Measurements from ENCODE around the gene CARD19.

DNA sequence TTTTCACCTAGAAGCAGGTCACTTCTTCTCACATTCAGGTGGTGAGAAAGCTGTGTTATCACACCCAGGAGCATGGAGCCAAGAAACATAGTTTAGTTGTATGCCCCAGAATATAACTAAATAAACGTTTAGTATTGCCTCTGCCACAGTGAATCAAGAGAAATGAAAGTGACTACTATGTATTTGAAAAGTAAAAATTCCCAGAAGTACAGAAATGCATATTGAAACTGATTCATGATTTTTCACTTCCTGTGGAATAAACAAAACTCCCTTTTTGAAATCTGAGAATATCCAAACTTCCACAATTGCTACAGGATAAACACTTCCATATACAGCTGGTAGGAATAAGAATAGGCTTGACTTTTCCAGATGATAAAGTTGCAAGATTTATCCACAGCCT, 53.3 kb downstream of the CARD19 start:
- no peak for TF ChIP-seq POLR2AphosphoS5 (IDR thresholded peaks at IDR 0.05; ENCODE audit: low read depth, low read length)
- TF ChIP-seq, protein P1, sequence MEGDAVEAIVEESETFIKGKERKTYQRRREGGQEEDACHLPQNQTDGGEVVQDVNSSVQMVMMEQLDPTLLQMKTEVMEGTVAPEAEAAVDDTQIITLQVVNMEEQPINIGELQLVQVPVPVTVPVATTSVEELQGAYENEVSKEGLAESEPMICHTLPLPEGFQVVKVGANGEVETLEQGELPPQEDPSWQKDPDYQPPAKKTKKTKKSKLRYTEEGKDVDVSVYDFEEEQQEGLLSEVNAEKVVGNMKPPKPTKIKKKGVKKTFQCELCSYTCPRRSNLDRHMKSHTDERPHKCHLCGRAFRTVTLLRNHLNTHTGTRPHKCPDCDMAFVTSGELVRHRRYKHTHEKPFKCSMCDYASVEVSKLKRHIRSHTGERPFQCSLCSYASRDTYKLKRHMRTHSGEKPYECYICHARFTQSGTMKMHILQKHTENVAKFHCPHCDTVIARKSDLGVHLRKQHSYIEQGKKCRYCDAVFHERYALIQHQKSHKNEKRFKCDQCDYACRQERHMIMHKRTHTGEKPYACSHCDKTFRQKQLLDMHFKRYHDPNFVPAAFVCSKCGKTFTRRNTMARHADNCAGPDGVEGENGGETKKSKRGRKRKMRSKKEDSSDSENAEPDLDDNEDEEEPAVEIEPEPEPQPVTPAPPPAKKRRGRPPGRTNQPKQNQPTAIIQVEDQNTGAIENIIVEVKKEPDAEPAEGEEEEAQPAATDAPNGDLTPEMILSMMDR (IDR thresholded peaks at IDR 0.05 in 2 of 3, conservative IDR thresholded peaks at IDR 0.05 in 1 of 3; ENCODE audit: borderline replicate concordance in 1 of 3, insufficient read depth in 1 of 3, low read depth in 2 of 3, low read length in 2 of 3) = no peak
- TF ChIP-seq, protein P2, sequence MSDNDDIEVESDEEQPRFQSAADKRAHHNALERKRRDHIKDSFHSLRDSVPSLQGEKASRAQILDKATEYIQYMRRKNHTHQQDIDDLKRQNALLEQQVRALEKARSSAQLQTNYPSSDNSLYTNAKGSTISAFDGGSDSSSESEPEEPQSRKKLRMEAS (IDR thresholded peaks at IDR 0.05) = no peak
- no peak for TF ChIP-seq EGR1 (IDR thresholded peaks at IDR 0.05; ENCODE audit: low read depth)
- TF ChIP-seq POLR2A (IDR thresholded peaks at IDR 0.05; ENCODE audit: borderline replicate concordance, extremely low read depth, insufficient read depth, insufficient read length) = no peak
- TF ChIP-seq, protein P3, sequence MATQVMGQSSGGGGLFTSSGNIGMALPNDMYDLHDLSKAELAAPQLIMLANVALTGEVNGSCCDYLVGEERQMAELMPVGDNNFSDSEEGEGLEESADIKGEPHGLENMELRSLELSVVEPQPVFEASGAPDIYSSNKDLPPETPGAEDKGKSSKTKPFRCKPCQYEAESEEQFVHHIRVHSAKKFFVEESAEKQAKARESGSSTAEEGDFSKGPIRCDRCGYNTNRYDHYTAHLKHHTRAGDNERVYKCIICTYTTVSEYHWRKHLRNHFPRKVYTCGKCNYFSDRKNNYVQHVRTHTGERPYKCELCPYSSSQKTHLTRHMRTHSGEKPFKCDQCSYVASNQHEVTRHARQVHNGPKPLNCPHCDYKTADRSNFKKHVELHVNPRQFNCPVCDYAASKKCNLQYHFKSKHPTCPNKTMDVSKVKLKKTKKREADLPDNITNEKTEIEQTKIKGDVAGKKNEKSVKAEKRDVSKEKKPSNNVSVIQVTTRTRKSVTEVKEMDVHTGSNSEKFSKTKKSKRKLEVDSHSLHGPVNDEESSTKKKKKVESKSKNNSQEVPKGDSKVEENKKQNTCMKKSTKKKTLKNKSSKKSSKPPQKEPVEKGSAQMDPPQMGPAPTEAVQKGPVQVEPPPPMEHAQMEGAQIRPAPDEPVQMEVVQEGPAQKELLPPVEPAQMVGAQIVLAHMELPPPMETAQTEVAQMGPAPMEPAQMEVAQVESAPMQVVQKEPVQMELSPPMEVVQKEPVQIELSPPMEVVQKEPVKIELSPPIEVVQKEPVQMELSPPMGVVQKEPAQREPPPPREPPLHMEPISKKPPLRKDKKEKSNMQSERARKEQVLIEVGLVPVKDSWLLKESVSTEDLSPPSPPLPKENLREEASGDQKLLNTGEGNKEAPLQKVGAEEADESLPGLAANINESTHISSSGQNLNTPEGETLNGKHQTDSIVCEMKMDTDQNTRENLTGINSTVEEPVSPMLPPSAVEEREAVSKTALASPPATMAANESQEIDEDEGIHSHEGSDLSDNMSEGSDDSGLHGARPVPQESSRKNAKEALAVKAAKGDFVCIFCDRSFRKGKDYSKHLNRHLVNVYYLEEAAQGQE (IDR thresholded peaks at IDR 0.05; ENCODE audit: low read depth) = no peak
- TF ChIP-seq, protein P4, sequence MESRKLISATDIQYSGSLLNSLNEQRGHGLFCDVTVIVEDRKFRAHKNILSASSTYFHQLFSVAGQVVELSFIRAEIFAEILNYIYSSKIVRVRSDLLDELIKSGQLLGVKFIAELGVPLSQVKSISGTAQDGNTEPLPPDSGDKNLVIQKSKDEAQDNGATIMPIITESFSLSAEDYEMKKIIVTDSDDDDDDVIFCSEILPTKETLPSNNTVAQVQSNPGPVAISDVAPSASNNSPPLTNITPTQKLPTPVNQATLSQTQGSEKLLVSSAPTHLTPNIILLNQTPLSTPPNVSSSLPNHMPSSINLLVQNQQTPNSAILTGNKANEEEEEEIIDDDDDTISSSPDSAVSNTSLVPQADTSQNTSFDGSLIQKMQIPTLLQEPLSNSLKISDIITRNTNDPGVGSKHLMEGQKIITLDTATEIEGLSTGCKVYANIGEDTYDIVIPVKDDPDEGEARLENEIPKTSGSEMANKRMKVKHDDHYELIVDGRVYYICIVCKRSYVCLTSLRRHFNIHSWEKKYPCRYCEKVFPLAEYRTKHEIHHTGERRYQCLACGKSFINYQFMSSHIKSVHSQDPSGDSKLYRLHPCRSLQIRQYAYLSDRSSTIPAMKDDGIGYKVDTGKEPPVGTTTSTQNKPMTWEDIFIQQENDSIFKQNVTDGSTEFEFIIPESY (IDR thresholded peaks at IDR 0.05; ENCODE audit: extremely low read depth, insufficient replicate concordance, low read length) = no peak
- TF ChIP-seq EZH2 (IDR thresholded peaks at IDR 0.05) = no peak
- TF ChIP-seq SIN3A (IDR thresholded peaks at IDR 0.05; ENCODE audit: low read depth) = no peak
- TF ChIP-seq ZFX (IDR thresholded peaks at IDR 0.05) = no peak
- no peak for TF ChIP-seq EZH2phosphoT487 (IDR thresholded peaks at IDR 0.05; ENCODE audit: borderline replicate concordance)
- TF ChIP-seq ELF1 (IDR thresholded peaks at IDR 0.05; ENCODE audit: borderline replicate concordance, low read depth) = no peak
- no peak for TF ChIP-seq SRF (IDR thresholded peaks at IDR 0.05; ENCODE audit: low read depth)
